ENCODE data around the gene HIF1A.
A peak's percentile ranks its signal among the peaks of the same experiment; 100 is the strongest.
"Not testable (repeated sequence)": the region's sequence is repeated elsewhere in the genome, so short reads cannot be mapped to it uniquely, and the experiment has no call there.

The HIF1A gene

GRCh38 chr14:61658111-61658510 is 37.2 kb upstream of the HIF1A start:
- not testable (repeated sequence) for H3K27ac ChIP-seq (ENCODE audit: low read length); H3K27me3 ChIP-seq (ENCODE audit: low read depth, low read length); H3K4me3 ChIP-seq (ENCODE audit: low read depth in 1 of 2, low read length in 2 of 2); H3K36me3 ChIP-seq (ENCODE audit: control insufficient read depth in 1 of 2, insufficient read depth in 2 of 2, low read length in 2 of 2); H3K9me3 ChIP-seq (ENCODE audit: control insufficient read depth in 1 of 2, low read length in 2 of 2)
- peaks cover 8 to 18% of the 10 kb centered on the region in 2 donors for H3K4me1 ChIP-seq (ENCODE audit: control insufficient read depth in 1 of 2, insufficient read depth in 2 of 2, low read length in 2 of 2)

GRCh38 chr14:61659582-61659981 is 35.7 kb upstream of the HIF1A start:
- no peaks in the 10 kb centered on the region for H3K9me3 ChIP-seq (ENCODE audit: control insufficient read depth in 1 of 2, low read length in 2 of 2)
- peaks cover 4 to 14% of the 10 kb centered on the region in 2 donors for H3K4me1 ChIP-seq (ENCODE audit: control insufficient read depth in 1 of 2, insufficient read depth in 2 of 2, low read length in 2 of 2)
- H3K27ac ChIP-seq (ENCODE audit: low read length): no peak overlapping the region
- H3K36me3 ChIP-seq (ENCODE audit: control insufficient read depth in 1 of 2, insufficient read depth in 2 of 2, low read length in 2 of 2): peaks cover 0 to 4% of the 10 kb centered on the region in 2 donors
- no peaks in the 10 kb centered on the region for H3K27me3 ChIP-seq (ENCODE audit: low read depth, low read length)
- no peak overlapping the region for H3K4me3 ChIP-seq (ENCODE audit: low read depth in 1 of 2, low read length in 2 of 2)

DNA sequence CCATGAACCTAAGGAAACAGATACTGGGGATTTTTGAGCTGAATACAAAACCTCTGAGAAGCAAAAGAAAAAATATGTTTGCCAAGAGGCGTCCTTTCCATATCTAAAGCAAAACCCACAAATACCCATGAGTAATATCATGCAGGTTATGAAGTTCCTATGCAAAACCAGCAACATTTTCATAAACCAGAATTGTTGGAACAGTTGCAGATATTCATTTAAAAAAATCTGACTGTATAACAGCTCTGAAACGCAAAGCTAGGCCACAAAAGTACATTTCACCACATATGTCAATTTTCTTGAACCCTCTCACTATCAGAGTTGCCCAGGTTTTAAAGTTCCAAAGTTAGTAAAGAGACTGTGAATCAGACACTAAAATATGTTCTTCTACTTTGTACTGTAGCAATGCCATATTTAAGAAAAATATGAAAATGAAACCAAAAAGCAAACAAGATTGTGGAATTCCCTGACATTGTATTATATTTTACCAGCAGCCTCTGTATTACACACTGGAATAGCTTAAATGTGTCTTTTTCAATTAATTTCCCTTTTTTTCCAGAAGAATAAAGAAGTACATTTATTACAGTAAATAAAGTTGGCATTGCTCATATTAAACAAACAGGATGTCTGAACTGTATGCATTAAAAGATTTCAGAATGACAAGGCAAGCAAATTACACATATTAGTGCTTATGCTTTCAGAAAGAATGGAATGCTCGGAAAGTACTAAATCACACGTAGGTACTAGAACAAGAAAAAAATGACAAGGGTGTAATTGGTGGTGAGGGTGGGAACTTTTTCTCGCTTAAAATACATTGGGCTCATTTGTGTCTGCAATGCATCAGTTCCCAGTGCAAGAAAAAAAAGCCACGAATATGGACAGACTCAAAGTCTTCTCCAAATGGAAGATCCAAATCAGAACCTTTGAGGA is 33.6 kb upstream of the HIF1A start:
- peaks cover 0 to 4% of the 10 kb centered on the region in 2 donors for H3K36me3 ChIP-seq (ENCODE audit: control insufficient read depth in 1 of 2, insufficient read depth in 2 of 2, low read length in 2 of 2)
- no peaks in the 10 kb centered on the region for H3K9me3 ChIP-seq (ENCODE audit: control insufficient read depth in 1 of 2, low read length in 2 of 2)
- no peak overlapping the region for H3K4me3 ChIP-seq (ENCODE audit: low read depth in 1 of 2, low read length in 2 of 2)
- H3K4me1 ChIP-seq (ENCODE audit: control insufficient read depth in 1 of 2, insufficient read depth in 2 of 2, low read length in 2 of 2): peaks cover 4 to 14% of the 10 kb centered on the region in 2 donors
- peak overlapping the region; percentile 10 for H3K27ac ChIP-seq (ENCODE audit: low read length)
- H3K27me3 ChIP-seq (ENCODE audit: low read depth, low read length): no peaks in the 10 kb centered on the region

GRCh38 chr14:61662437-61663311 is 32.6 kb upstream of the HIF1A start:
- Histone ChIP-seq H3K4me3 (ENCODE audit: low read depth in 1 of 2, low read length in 2 of 2) (no peak overlapping the region), H3K27ac (ENCODE audit: low read length) (peak overlapping the region; percentile 13), H3K9me3 (ENCODE audit: control insufficient read depth in 1 of 2, low read length in 2 of 2) (no peaks in the 10 kb centered on the region), H3K4me1 (ENCODE audit: control insufficient read depth in 1 of 2, insufficient read depth in 2 of 2, low read length in 2 of 2) (peaks cover 4 to 14% of the 10 kb centered on the region in 2 donors), H3K27me3 (ENCODE audit: low read depth, low read length) (no peaks in the 10 kb centered on the region), H3K36me3 (ENCODE audit: control insufficient read depth in 1 of 2, insufficient read depth in 2 of 2, low read length in 2 of 2) (peaks cover 0 to 4% of the 10 kb centered on the region in 2 donors)

GRCh38 chr14:61663312-61663979 is 31.9 kb upstream of the HIF1A start:
- H3K36me3 ChIP-seq (ENCODE audit: control insufficient read depth in 1 of 2, insufficient read depth in 2 of 2, low read length in 2 of 2): peaks cover 0 to 4% of the 10 kb centered on the region in 2 donors
- no peaks in the 10 kb centered on the region for H3K9me3 ChIP-seq (ENCODE audit: control insufficient read depth in 1 of 2, low read length in 2 of 2)
- H3K4me1 ChIP-seq (ENCODE audit: control insufficient read depth in 1 of 2, insufficient read depth in 2 of 2, low read length in 2 of 2): peaks cover 4 to 14% of the 10 kb centered on the region in 2 donors
- no peak overlapping the region for H3K27ac ChIP-seq (ENCODE audit: low read length)
- no peaks in the 10 kb centered on the region for H3K27me3 ChIP-seq (ENCODE audit: low read depth, low read length)
- H3K4me3 ChIP-seq (ENCODE audit: low read depth in 1 of 2, low read length in 2 of 2): no peak overlapping the region

DNA sequence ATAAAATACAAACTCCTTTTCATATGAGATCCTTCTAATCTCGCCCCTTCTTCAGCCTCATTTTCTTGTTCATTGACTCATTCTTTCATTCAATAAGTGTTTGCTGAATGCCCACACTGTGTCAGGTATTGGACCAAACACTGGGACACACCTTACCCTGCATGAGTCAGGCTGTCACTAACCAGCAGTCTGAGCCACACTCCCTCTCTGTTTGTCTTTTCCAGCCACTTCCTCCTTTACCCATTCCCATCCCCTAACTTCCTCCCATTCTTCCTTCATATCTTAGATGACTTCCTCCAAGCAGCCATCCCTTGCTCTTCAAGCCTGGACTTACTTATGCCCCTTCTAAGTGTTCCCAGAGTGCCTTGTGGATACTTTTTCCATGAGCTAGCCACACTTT is 27.0 kb upstream of the HIF1A start:
- Histone ChIP-seq H3K9me3 (ENCODE audit: control insufficient read depth in 1 of 2, low read length in 2 of 2) (no peaks in the 10 kb centered on the region), H3K4me3 (ENCODE audit: low read depth in 1 of 2, low read length in 2 of 2) (no peak overlapping the region), H3K4me1 (ENCODE audit: control insufficient read depth in 1 of 2, insufficient read depth in 2 of 2, low read length in 2 of 2) (no peaks in the 10 kb centered on the region), H3K27me3 (ENCODE audit: low read depth, low read length) (no peaks in the 10 kb centered on the region), H3K27ac (ENCODE audit: low read length) (no peak overlapping the region), H3K36me3 (ENCODE audit: control insufficient read depth in 1 of 2, insufficient read depth in 2 of 2, low read length in 2 of 2) (no peaks in the 10 kb centered on the region)

- Histone ChIP-seq H3K4me3 (ENCODE audit: low read depth in 1 of 2, low read length in 2 of 2) (no peak overlapping the region), H3K4me1 (ENCODE audit: control insufficient read depth in 1 of 2, insufficient read depth in 2 of 2, low read length in 2 of 2) (no peaks in the 10 kb centered on the region), H3K36me3 (ENCODE audit: control insufficient read depth in 1 of 2, insufficient read depth in 2 of 2, low read length in 2 of 2) (no peaks in the 10 kb centered on the region), H3K27ac (ENCODE audit: low read length) (no peak overlapping the region), H3K9me3 (ENCODE audit: control insufficient read depth in 1 of 2, low read length in 2 of 2) (no peaks in the 10 kb centered on the region), H3K27me3 (ENCODE audit: low read depth, low read length) (no peaks in the 10 kb centered on the region)
These were observed 24.7 kb upstream of the HIF1A start for GRCh38 chr14:61670576-61670975.

- Histone ChIP-seq H3K9me3 (ENCODE audit: control insufficient read depth in 1 of 2, low read length in 2 of 2) (no peaks in the 10 kb centered on the region), H3K4me3 (ENCODE audit: low read depth in 1 of 2, low read length in 2 of 2) (no peak overlapping the region), H3K27me3 (ENCODE audit: low read depth, low read length) (no peaks in the 10 kb centered on the region), H3K27ac (ENCODE audit: low read length) (no peak overlapping the region), H3K4me1 (ENCODE audit: control insufficient read depth in 1 of 2, insufficient read depth in 2 of 2, low read length in 2 of 2) (no peaks in the 10 kb centered on the region), H3K36me3 (ENCODE audit: control insufficient read depth in 1 of 2, insufficient read depth in 2 of 2, low read length in 2 of 2) (no peaks in the 10 kb centered on the region)
These were observed 24.2 kb upstream of the HIF1A start for GRCh38 chr14:61671082-61671481.

- Histone ChIP-seq H3K27me3 (ENCODE audit: low read depth, low read length) (no peaks in the 10 kb centered on the region), H3K36me3 (ENCODE audit: control insufficient read depth in 1 of 2, insufficient read depth in 2 of 2, low read length in 2 of 2) (no peaks in the 10 kb centered on the region), H3K4me3 (ENCODE audit: low read depth in 1 of 2, low read length in 2 of 2) (no peak overlapping the region), H3K9me3 (ENCODE audit: control insufficient read depth in 1 of 2, low read length in 2 of 2) (no peaks in the 10 kb centered on the region), H3K27ac (ENCODE audit: low read length) (no peak overlapping the region), H3K4me1 (ENCODE audit: control insufficient read depth in 1 of 2, insufficient read depth in 2 of 2, low read length in 2 of 2) (no peaks in the 10 kb centered on the region)
These were observed 22.5 kb upstream of the HIF1A start for GRCh38 chr14:61672796-61673195.

- H3K4me1 ChIP-seq (ENCODE audit: control insufficient read depth in 1 of 2, insufficient read depth in 2 of 2, low read length in 2 of 2): no peaks in the 10 kb centered on the region
- no peak overlapping the region for H3K4me3 ChIP-seq (ENCODE audit: low read depth in 1 of 2, low read length in 2 of 2)
- H3K27me3 ChIP-seq (ENCODE audit: low read depth, low read length): no peaks in the 10 kb centered on the region
- no peaks in the 10 kb centered on the region for H3K36me3 ChIP-seq (ENCODE audit: control insufficient read depth in 1 of 2, insufficient read depth in 2 of 2, low read length in 2 of 2)
- no peak overlapping the region for H3K27ac ChIP-seq (ENCODE audit: low read length)
- H3K9me3 ChIP-seq (ENCODE audit: control insufficient read depth in 1 of 2, low read length in 2 of 2): no peaks in the 10 kb centered on the region
These were observed 22.0 kb upstream of the HIF1A start for GRCh38 chr14:61673305-61673704.

DNA sequence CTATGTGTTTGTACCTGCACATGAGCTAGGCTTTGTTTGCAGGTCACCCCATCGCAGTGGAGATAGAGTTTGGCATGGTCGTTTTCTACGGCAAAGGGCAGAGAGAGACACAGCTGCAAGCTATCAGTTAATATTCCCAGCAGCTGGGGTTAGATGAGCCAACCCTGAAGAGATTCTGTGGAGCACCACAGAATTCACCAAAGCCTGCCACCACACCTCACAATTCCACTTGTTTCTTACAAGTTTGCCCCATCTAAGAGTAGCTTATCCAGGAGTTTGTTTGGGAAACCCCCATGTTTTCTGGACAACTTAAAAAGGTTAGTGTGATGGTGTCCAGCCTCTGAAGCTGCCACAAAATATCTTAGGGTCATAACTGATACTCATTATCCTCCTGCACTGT is 20.0 kb upstream of the HIF1A start:
- H3K9me3 ChIP-seq (ENCODE audit: control insufficient read depth in 1 of 2, low read length in 2 of 2): no peaks in the 10 kb centered on the region
- no peaks in the 10 kb centered on the region for H3K36me3 ChIP-seq (ENCODE audit: control insufficient read depth in 1 of 2, insufficient read depth in 2 of 2, low read length in 2 of 2)
- H3K4me3 ChIP-seq (ENCODE audit: low read depth in 1 of 2, low read length in 2 of 2): no peak overlapping the region
- H3K4me1 ChIP-seq (ENCODE audit: control insufficient read depth in 1 of 2, insufficient read depth in 2 of 2, low read length in 2 of 2): no peaks in the 10 kb centered on the region
- no peaks in the 10 kb centered on the region for H3K27me3 ChIP-seq (ENCODE audit: low read depth, low read length)
- H3K27ac ChIP-seq (ENCODE audit: low read length): no peak overlapping the region

All from muscle layer of duodenum (tissue), 2 donors.